ENCODE data around the gene PDE1A. TPM values are rescaled to one million over a fixed set of nuclear protein-coding genes. Genes with fewer than 3 reads are reported as not detected.
A peak's percentile ranks its signal among the peaks of the same experiment; 100 is the strongest.

PDE1A gene
- total and polyA plus RNA-seq, 8 donors, result 0.58 to 33.6 (median 12.9) TPM; not detected in 1

DNA sequence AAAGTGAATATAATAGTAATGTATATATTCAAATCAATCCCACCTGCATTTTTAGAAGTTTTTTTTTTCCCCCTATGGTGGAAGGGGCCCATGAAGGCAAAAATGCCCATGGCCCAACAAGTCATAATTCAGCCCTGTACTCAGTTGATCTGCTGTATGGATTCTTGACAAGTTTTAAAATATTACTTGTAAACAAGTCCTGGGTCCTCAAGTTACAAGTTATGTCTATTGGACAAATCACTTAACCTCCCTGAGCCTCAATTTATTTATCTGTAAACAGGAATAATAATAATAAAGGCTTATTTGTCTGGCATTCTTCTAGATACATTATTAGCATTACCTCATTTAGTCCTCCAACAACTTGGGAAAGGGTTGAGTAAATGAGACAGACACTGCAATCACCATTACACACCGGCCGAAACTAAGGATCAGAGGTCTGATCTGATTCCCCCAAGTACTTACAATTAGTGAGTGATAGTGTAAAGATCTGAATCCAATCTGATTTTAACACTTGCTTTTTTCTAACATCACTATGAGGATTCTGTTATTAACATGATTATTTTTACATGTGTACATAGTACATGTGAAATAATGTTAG, 66.1 kb downstream of the PDE1A start:
- H3K27ac ChIP-seq, result peak overlapping the region in 4 of 5 donors; percentile 41 to 63 (median 48)
- peaks cover 0 to 4% (median 0%) of the 10 kb centered on the region in 4 donors for H3K4me1 ChIP-seq
- no peaks in the 10 kb centered on the region for H3K27me3 ChIP-seq
- WGBS, 5 donors, result 73 to 91% (median 90%) methylated on average over 2 of the region's 2 CpGs
- no peaks in the 10 kb centered on the region for H3K9me3 ChIP-seq
- no peak for DNase-seq
- H3K4me3 ChIP-seq, result no peak overlapping the region
- no peaks in the 10 kb centered on the region for H3K36me3 ChIP-seq
- TF ChIP-seq CTCF (IDR thresholded peaks at IDR 0.05), result no peak
- TF ChIP-seq POLR2AphosphoS5 (IDR thresholded peaks at IDR 0.05), result no peak
- no peak for TF ChIP-seq EP300 (IDR thresholded peaks at IDR 0.05)
- TF ChIP-seq POLR2A (IDR thresholded peaks at IDR 0.05), result no peak
- intact Hi-C loops (cut with DNase I; ENCODE audit: low total_unique reads), result no loop called here

GRCh38 chr2:182359990-182360662, 66.7 kb downstream of the PDE1A start:
- Histone ChIP-seq H3K4me1 (peaks cover 0 to 4% (median 0%) of the 10 kb centered on the region in 4 donors), H3K27me3 (no peaks in the 10 kb centered on the region), H3K27ac (peak overlapping the region in 4 of 5 donors; percentile 41 to 63 (median 48)), H3K4me3 (no peak overlapping the region), H3K9me3 (no peaks in the 10 kb centered on the region), H3K36me3 (no peaks in the 10 kb centered on the region)
- intact Hi-C loops (cut with DNase I; ENCODE audit: low total_unique reads), result no loop called here
- peak; percentile 60 to 86 for DNase-seq
- 33 to 55% (median 45%) methylated on average over 10 of the region's 10 CpGs for WGBS, 5 donors
- no peak for TF ChIP-seq CTCF (IDR thresholded peaks at IDR 0.05)
- TF ChIP-seq POLR2AphosphoS5 (IDR thresholded peaks at IDR 0.05), result no peak
- no peak for TF ChIP-seq EP300 (IDR thresholded peaks at IDR 0.05)
- TF ChIP-seq POLR2A (IDR thresholded peaks at IDR 0.05), result no peak

GRCh38 chr2:182359027-182359989, 67.5 kb downstream of the PDE1A start:
- Histone ChIP-seq H3K36me3 (no peaks in the 10 kb centered on the region), H3K27me3 (no peaks in the 10 kb centered on the region), H3K27ac (peak overlapping the region in 4 of 5 donors; percentile 41 to 63 (median 48)), H3K4me1 (peaks cover 0 to 4% (median 0%) of the 10 kb centered on the region in 4 donors), H3K4me3 (no peak overlapping the region), H3K9me3 (no peaks in the 10 kb centered on the region)
- DNase-seq, result peak in 1 of 2 donors; percentile 38
- no peak for TF ChIP-seq EP300 (IDR thresholded peaks at IDR 0.05)
- no peak for TF ChIP-seq POLR2A (IDR thresholded peaks at IDR 0.05)
- no peak for TF ChIP-seq CTCF (IDR thresholded peaks at IDR 0.05)
- intact Hi-C loops (cut with DNase I; ENCODE audit: low total_unique reads), result no loop called here
- 46 to 59% (median 52%) methylated on average over 8 of the region's 8 CpGs for WGBS, 5 donors

- no peak overlapping the region for H3K4me3 ChIP-seq
- peaks cover 0 to 4% (median 0%) of the 10 kb centered on the region in 4 donors for H3K4me1 ChIP-seq
- TF ChIP-seq POLR2AphosphoS5 (IDR thresholded peaks at IDR 0.05) (no peak), CTCF (IDR thresholded peaks at IDR 0.05) (no peak), EP300 (IDR thresholded peaks at IDR 0.05) (no peak), POLR2A (IDR thresholded peaks at IDR 0.05) (no peak)
- intact Hi-C loops (cut with DNase I; ENCODE audit: low total_unique reads), result no loop called here
- H3K27ac ChIP-seq, result peak overlapping the region in 4 of 5 donors; percentile 16 to 63 (median 46)
- no peaks in the 10 kb centered on the region for H3K9me3 ChIP-seq
- H3K27me3 ChIP-seq, result no peaks in the 10 kb centered on the region
- DNase-seq, result no peak
- H3K36me3 ChIP-seq, result no peaks in the 10 kb centered on the region
- WGBS, 5 donors, result 73 to 82% (median 76%) methylated on average over 3 of the region's 3 CpGs
Observed at GRCh38 chr2:182358601-182359000, 68.2 kb downstream of the PDE1A start.

All from stomach (tissue), 9 donors.